ENCODE measurements around the gene RTTN.

The RTTN gene

DNA sequence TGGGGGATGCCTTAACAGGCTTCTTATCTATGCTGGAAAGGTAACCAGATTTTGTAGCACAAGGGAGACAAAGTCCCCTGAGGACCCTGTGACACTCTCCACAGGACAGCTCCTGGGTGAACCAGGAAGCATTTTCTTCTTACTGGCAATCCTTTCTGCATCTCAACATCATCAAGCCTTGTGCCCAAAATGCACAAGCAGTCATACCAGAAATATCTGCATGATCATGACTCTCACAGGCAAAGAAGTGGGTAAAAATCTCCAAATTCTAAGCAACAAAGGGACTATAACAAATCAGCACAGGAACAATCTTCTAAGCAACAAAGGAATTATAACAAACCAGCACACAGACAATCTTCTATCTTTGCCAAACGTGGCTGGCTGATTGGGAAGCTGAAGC, 158.7 kb downstream of the RTTN start:
- H3K27ac ChIP-seq (ENCODE audit: low read length), result no peak overlapping the region
- H3K36me3 ChIP-seq (ENCODE audit: control insufficient read depth in 2 of 2, insufficient read depth in 2 of 2, low read length in 2 of 2), result peaks cover 3 to 6% of the 10 kb centered on the region in 2 donors
- no peaks in the 10 kb centered on the region for H3K9me3 ChIP-seq (ENCODE audit: control insufficient read depth in 2 of 2, low read length in 2 of 2)
- H3K27me3 ChIP-seq (ENCODE audit: control insufficient read depth in 1 of 2, insufficient read depth in 2 of 2, low read length in 2 of 2), result no peaks in the 10 kb centered on the region
- no peak overlapping the region for H3K4me3 ChIP-seq (ENCODE audit: low read length in 2 of 2)
- H3K9ac ChIP-seq (ENCODE audit: low read length in 2 of 2), result no peak overlapping the region
- H3K4me1 ChIP-seq (ENCODE audit: control insufficient read depth, insufficient read depth, low read length), result no peaks in the 10 kb centered on the region

- Histone ChIP-seq H3K9me3 (ENCODE audit: control insufficient read depth in 2 of 2, low read length in 2 of 2) (no peaks in the 10 kb centered on the region), H3K36me3 (ENCODE audit: control insufficient read depth in 2 of 2, insufficient read depth in 2 of 2, low read length in 2 of 2) (peaks cover under 1 to 3% of the 10 kb centered on the region in 2 donors), H3K27me3 (ENCODE audit: control insufficient read depth in 1 of 2, insufficient read depth in 2 of 2, low read length in 2 of 2) (no peaks in the 10 kb centered on the region), H3K27ac (ENCODE audit: low read length) (no peak overlapping the region), H3K4me3 (ENCODE audit: low read length in 2 of 2) (no peak overlapping the region), H3K4me1 (ENCODE audit: control insufficient read depth, insufficient read depth, low read length) (no peaks in the 10 kb centered on the region), H3K9ac (ENCODE audit: low read length in 2 of 2) (no peak overlapping the region)
These were observed 159.3 kb downstream of the RTTN start for GRCh38 chr18:70046207-70046606.

- H3K4me1 ChIP-seq (ENCODE audit: control insufficient read depth, insufficient read depth, low read length), result no peaks in the 10 kb centered on the region
- H3K27me3 ChIP-seq (ENCODE audit: control insufficient read depth in 1 of 2, insufficient read depth in 2 of 2, low read length in 2 of 2), result no peaks in the 10 kb centered on the region
- H3K36me3 ChIP-seq (ENCODE audit: control insufficient read depth in 2 of 2, insufficient read depth in 2 of 2, low read length in 2 of 2), result peaks cover 0 to 2% of the 10 kb centered on the region in 2 donors
- H3K9ac ChIP-seq (ENCODE audit: low read length in 2 of 2), result no peak overlapping the region
- no peak overlapping the region for H3K27ac ChIP-seq (ENCODE audit: low read length)
- no peaks in the 10 kb centered on the region for H3K9me3 ChIP-seq (ENCODE audit: control insufficient read depth in 2 of 2, low read length in 2 of 2)
- no peak overlapping the region for H3K4me3 ChIP-seq (ENCODE audit: low read length in 2 of 2)
These were observed 160.9 kb downstream of the RTTN start for GRCh38 chr18:70044632-70045031.

DNA sequence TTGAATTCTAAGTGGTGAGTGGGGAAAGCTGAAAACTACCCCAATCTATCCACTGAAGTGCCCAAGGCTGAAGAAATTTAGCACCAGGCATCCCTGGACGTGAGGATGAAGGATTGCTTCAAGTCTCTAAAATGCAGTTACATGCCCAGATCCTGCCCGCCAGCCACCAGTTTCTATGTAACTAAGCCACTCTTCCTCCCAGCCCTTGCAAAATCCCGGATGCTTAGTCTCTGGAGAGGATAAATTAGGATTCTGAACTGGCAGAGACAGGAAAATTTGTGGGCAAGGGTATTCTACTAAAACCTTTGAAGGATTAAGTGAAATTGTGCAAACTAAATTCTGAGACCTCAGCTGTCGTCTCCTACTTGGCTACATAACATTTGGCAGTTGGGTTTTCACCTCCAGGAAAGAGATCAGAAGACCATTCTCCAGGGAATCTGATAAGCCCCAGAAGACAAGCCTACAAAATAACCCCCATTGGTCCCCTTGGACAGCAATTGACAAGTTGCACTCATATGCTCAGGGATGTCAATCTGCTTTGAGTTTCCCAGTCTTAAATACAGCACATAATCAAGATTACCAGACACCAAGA, 163.9 kb downstream of the RTTN start:
- Histone ChIP-seq H3K27ac (ENCODE audit: low read length) (no peak overlapping the region), H3K36me3 (ENCODE audit: control insufficient read depth in 2 of 2, insufficient read depth in 2 of 2, low read length in 2 of 2) (peaks cover 5 to 9% of the 10 kb centered on the region in 2 donors), H3K4me3 (ENCODE audit: low read length in 2 of 2) (no peak overlapping the region), H3K9ac (ENCODE audit: low read length in 2 of 2) (no peak overlapping the region), H3K27me3 (ENCODE audit: control insufficient read depth in 1 of 2, insufficient read depth in 2 of 2, low read length in 2 of 2) (no peaks in the 10 kb centered on the region), H3K4me1 (ENCODE audit: control insufficient read depth, insufficient read depth, low read length) (no peaks in the 10 kb centered on the region), H3K9me3 (ENCODE audit: control insufficient read depth in 2 of 2, low read length in 2 of 2) (no peaks in the 10 kb centered on the region)

DNA sequence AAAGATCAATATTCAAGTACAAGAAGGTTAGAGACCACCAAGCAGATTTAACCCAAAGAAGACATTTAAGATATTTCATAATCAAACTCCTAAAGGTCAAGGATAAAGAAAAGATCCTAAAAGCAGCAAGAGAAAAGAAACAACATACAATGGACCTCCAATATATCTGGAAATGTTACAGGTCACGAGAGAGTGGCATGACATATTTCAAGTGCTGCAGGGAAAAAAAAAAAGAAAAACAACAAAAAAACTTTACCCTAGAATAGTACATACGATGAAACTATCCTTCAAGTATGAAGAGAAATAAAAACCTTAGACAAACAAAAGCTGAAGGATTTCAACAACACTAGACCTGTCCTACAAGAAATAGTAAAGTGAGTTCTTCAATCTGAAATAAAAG, 166.3 kb downstream of the RTTN start:
- H3K9ac ChIP-seq (ENCODE audit: low read length in 2 of 2), result no peak overlapping the region
- peaks cover 5 to 11% of the 10 kb centered on the region in 2 donors for H3K36me3 ChIP-seq (ENCODE audit: control insufficient read depth in 2 of 2, insufficient read depth in 2 of 2, low read length in 2 of 2)
- H3K4me1 ChIP-seq (ENCODE audit: control insufficient read depth, insufficient read depth, low read length), result no peaks in the 10 kb centered on the region
- H3K4me3 ChIP-seq (ENCODE audit: low read length in 2 of 2), result no peak overlapping the region
- H3K9me3 ChIP-seq (ENCODE audit: control insufficient read depth in 2 of 2, low read length in 2 of 2), result no peaks in the 10 kb centered on the region
- no peaks in the 10 kb centered on the region for H3K27me3 ChIP-seq (ENCODE audit: control insufficient read depth in 1 of 2, insufficient read depth in 2 of 2, low read length in 2 of 2)
- no peak overlapping the region for H3K27ac ChIP-seq (ENCODE audit: low read length)

DNA sequence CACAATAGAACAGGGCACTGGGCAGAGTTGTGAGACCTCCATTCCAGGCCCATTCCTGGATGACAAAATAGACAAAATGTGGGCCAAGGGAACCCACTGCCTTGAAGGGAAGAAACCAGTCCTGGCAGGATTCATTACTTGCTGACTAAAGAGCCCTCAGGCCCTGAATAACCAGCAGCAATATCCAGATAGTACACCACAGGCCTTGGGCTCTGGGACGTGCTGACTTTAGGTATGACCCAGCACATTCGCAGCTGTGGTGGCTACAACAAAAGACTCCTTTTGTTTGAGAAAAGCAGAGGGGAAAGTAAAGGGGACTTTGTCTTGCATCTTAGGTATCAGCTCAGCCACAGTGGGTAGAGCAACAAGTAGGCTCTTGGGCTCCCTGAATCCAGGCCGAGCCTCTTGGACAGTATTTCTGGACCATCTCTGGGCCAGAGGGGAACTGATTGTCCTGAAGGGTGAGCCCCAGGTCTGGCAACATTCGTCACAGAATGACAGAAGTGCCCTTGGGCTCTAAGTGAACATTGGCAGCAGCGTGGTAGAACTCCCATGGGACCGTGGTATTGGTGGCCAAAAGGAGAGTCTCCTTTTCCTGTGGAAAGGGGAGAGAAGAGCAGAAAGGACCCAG, 167.9 kb downstream of the RTTN start:
- no peaks in the 10 kb centered on the region for H3K9me3 ChIP-seq (ENCODE audit: control insufficient read depth in 2 of 2, low read length in 2 of 2)
- H3K9ac ChIP-seq (ENCODE audit: low read length in 2 of 2), result no peak overlapping the region
- no peak overlapping the region for H3K4me3 ChIP-seq (ENCODE audit: low read length in 2 of 2)
- H3K4me1 ChIP-seq (ENCODE audit: control insufficient read depth, insufficient read depth, low read length), result no peaks in the 10 kb centered on the region
- H3K27me3 ChIP-seq (ENCODE audit: control insufficient read depth in 1 of 2, insufficient read depth in 2 of 2, low read length in 2 of 2), result no peaks in the 10 kb centered on the region
- H3K36me3 ChIP-seq (ENCODE audit: control insufficient read depth in 2 of 2, insufficient read depth in 2 of 2, low read length in 2 of 2), result peaks cover 5 to 9% of the 10 kb centered on the region in 2 donors
- no peak overlapping the region for H3K27ac ChIP-seq (ENCODE audit: low read length)

GRCh38 chr18:70036771-70037347, 168.6 kb downstream of the RTTN start:
- no peak overlapping the region for H3K9ac ChIP-seq (ENCODE audit: low read length in 2 of 2)
- no peaks in the 10 kb centered on the region for H3K9me3 ChIP-seq (ENCODE audit: control insufficient read depth in 2 of 2, low read length in 2 of 2)
- peaks cover 5 to 9% of the 10 kb centered on the region in 2 donors for H3K36me3 ChIP-seq (ENCODE audit: control insufficient read depth in 2 of 2, insufficient read depth in 2 of 2, low read length in 2 of 2)
- H3K27me3 ChIP-seq (ENCODE audit: control insufficient read depth in 1 of 2, insufficient read depth in 2 of 2, low read length in 2 of 2), result no peaks in the 10 kb centered on the region
- H3K4me1 ChIP-seq (ENCODE audit: control insufficient read depth, insufficient read depth, low read length), result no peaks in the 10 kb centered on the region
- no peak overlapping the region for H3K4me3 ChIP-seq (ENCODE audit: low read length in 2 of 2)
- H3K27ac ChIP-seq (ENCODE audit: low read length), result no peak overlapping the region

GRCh38 chr18:70036168-70036567, 169.3 kb downstream of the RTTN start:
- Histone ChIP-seq H3K27ac (ENCODE audit: low read length) (no peak overlapping the region), H3K9ac (ENCODE audit: low read length in 2 of 2) (no peak overlapping the region), H3K27me3 (ENCODE audit: control insufficient read depth in 1 of 2, insufficient read depth in 2 of 2, low read length in 2 of 2) (no peaks in the 10 kb centered on the region), H3K36me3 (ENCODE audit: control insufficient read depth in 2 of 2, insufficient read depth in 2 of 2, low read length in 2 of 2) (peaks cover 5 to 9% of the 10 kb centered on the region in 2 donors), H3K4me3 (ENCODE audit: low read length in 2 of 2) (no peak overlapping the region), H3K9me3 (ENCODE audit: control insufficient read depth in 2 of 2, low read length in 2 of 2) (no peaks in the 10 kb centered on the region), H3K4me1 (ENCODE audit: control insufficient read depth, insufficient read depth, low read length) (no peaks in the 10 kb centered on the region)

DNA sequence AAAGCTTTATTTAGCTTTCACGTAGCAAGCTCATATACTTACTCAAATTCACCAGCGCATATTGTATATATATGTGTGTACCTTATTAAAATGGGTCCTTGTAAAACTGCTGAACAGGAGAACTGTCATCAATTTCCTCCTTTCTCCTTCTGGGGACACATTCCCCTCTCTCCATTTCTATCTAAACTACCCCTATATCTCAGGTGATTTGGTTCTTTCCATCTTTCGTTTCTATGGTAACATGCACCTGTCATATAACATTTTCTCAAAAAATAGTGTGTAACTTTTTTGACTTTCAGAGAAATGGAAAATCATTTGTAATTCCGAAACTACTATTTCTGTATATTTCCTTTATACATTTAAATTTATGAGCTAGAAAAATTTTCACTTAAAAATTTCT, 174.3 kb downstream of the RTTN start:
- H3K9ac ChIP-seq (ENCODE audit: low read length in 2 of 2), result no peak overlapping the region
- H3K4me1 ChIP-seq (ENCODE audit: control insufficient read depth, insufficient read depth, low read length), result no peaks in the 10 kb centered on the region
- no peak overlapping the region for H3K27ac ChIP-seq (ENCODE audit: low read length)
- H3K9me3 ChIP-seq (ENCODE audit: control insufficient read depth in 2 of 2, low read length in 2 of 2), result no peaks in the 10 kb centered on the region
- H3K4me3 ChIP-seq (ENCODE audit: low read length in 2 of 2), result no peak overlapping the region
- H3K36me3 ChIP-seq (ENCODE audit: control insufficient read depth in 2 of 2, insufficient read depth in 2 of 2, low read length in 2 of 2), result peaks cover 2 to 7% of the 10 kb centered on the region in 2 donors
- H3K27me3 ChIP-seq (ENCODE audit: control insufficient read depth in 1 of 2, insufficient read depth in 2 of 2, low read length in 2 of 2), result no peaks in the 10 kb centered on the region

DNA sequence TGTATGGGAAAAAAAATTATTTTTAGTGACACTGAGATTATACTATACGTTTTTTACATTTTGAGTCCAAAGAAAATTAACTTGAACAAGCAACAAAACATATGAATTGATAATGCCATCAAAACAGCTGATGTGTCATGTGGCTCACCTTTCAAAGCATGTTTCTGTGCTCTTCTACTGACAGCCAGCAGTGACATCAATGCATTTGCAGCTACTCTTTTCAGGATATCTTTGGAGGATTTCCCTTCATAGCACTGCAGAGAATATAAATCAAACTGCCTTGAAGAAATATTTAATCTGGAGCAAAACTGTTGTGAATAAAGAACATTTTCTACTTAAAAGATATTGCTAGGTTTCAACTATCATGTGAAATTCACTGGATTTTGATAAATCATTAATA, 174.8 kb downstream of the RTTN start:
- Histone ChIP-seq H3K4me1 (ENCODE audit: control insufficient read depth, insufficient read depth, low read length) (no peaks in the 10 kb centered on the region), H3K9me3 (ENCODE audit: control insufficient read depth in 2 of 2, low read length in 2 of 2) (no peaks in the 10 kb centered on the region), H3K36me3 (ENCODE audit: control insufficient read depth in 2 of 2, insufficient read depth in 2 of 2, low read length in 2 of 2) (peaks cover 2 to 8% of the 10 kb centered on the region in 2 donors), H3K4me3 (ENCODE audit: low read length in 2 of 2) (no peak overlapping the region), H3K9ac (ENCODE audit: low read length in 2 of 2) (no peak overlapping the region), H3K27me3 (ENCODE audit: control insufficient read depth in 1 of 2, insufficient read depth in 2 of 2, low read length in 2 of 2) (no peaks in the 10 kb centered on the region), H3K27ac (ENCODE audit: low read length) (no peak overlapping the region)

- H3K36me3 ChIP-seq (ENCODE audit: control insufficient read depth in 2 of 2, insufficient read depth in 2 of 2, low read length in 2 of 2), result peaks cover 2 to 13% of the 10 kb centered on the region in 2 donors
- H3K27ac ChIP-seq (ENCODE audit: low read length), result no peak overlapping the region
- no peak overlapping the region for H3K9ac ChIP-seq (ENCODE audit: low read length in 2 of 2)
- no peaks in the 10 kb centered on the region for H3K9me3 ChIP-seq (ENCODE audit: control insufficient read depth in 2 of 2, low read length in 2 of 2)
- H3K4me3 ChIP-seq (ENCODE audit: low read length in 2 of 2), result no peak overlapping the region
- H3K27me3 ChIP-seq (ENCODE audit: control insufficient read depth in 1 of 2, insufficient read depth in 2 of 2, low read length in 2 of 2), result no peaks in the 10 kb centered on the region
- H3K4me1 ChIP-seq (ENCODE audit: control insufficient read depth, insufficient read depth, low read length), result no peaks in the 10 kb centered on the region
These were observed 176.3 kb downstream of the RTTN start for GRCh38 chr18:70029163-70029562.
